Measurements from ENCODE around the gene C1orf105. TPM values are rescaled to one million over a fixed set of nuclear protein-coding genes. Genes with fewer than 3 reads are reported as not detected.

The C1orf105 gene
- total RNA-seq, 1 experiment from 2014 or later = not detected

- intact Hi-C loops (cut with micrococcal nuclease; ENCODE audit: unreplicated experiment) = loop anchor here (1.0 kb wide), 1 partner anchor 269 kb away; no protein-coding TSS in a partner anchor
- TF ChIP-seq CTCF (conservative IDR thresholded peaks at IDR 0.05; ENCODE audit: low read depth, low read length) = no peak
- no peak for TF ChIP-seq EZH2 (IDR thresholded peaks at IDR 0.05; ENCODE audit: borderline replicate concordance, low read depth, low read length, poor library complexity, severe bottlenecking)
- Histone ChIP-seq H3K4me1 (ENCODE audit: insufficient read depth, low read length, poor library complexity, severe bottlenecking) (no peaks in the 10 kb centered on the region), H3K36me3 (ENCODE audit: insufficient read depth, low read length, poor library complexity, severe bottlenecking) (no peaks in the 10 kb centered on the region), H3K9me3 (ENCODE audit: low read depth, low read length, poor library complexity, severe bottlenecking) (no peaks in the 10 kb centered on the region), H3K4me3 (ENCODE audit: low read depth, low read length, poor library complexity, severe bottlenecking) (no peak overlapping the region), H3K27ac (ENCODE audit: low read depth, low read length, poor library complexity, severe bottlenecking) (no peak overlapping the region), H3K27me3 (replicated peaks; ENCODE audit: insufficient read depth, low read depth, low read length, poor library complexity) (no peaks in the 10 kb centered on the region)
- DNase-seq (ENCODE audit: low spot score) = no peak
- BruUV-seq (replicated peaks) = no TSS peak
- ChIA-PET POLR2A (ENCODE audit: low non-redundant PET) (no interaction called here), CTCF (interaction anchor here (1.4 kb wide), 1 partner anchor 269 kb away, joined by 9 read pairs; no protein-coding TSS in a partner anchor)
These were observed 30.0 kb downstream of the C1orf105 start for GRCh38 chr1:172450524-172450885.

DNA sequence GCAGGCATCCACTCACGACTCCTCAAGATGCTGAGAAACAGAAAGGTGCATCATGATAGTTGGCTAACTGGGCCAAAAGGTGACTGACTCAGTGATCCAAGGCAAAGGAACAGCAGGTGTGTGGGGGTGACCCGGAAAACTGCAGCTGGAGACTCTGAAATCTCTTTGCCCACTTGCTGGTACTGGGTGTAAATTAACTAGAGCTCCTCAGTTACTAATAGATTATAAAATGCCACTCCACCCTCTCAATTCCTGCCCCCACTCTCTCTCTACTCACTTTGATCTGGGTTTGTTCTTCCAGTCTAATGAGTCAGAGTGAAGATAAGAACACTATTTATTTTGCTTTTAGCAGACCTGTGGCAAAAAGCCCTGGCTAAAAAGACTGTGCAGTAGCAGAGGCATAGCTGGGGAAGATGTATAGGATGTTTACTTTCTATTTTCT lies 30.5 kb downstream of the C1orf105 start:
- ChIA-PET CTCF (no interaction called here), POLR2A (ENCODE audit: low non-redundant PET) (no interaction called here)
- Histone ChIP-seq H3K36me3 (ENCODE audit: insufficient read depth, low read length, poor library complexity, severe bottlenecking) (no peaks in the 10 kb centered on the region), H3K27ac (ENCODE audit: low read depth, low read length, poor library complexity, severe bottlenecking) (no peak overlapping the region), H3K4me1 (ENCODE audit: insufficient read depth, low read length, poor library complexity, severe bottlenecking) (no peaks in the 10 kb centered on the region), H3K27me3 (replicated peaks; ENCODE audit: insufficient read depth, low read depth, low read length, poor library complexity) (no peaks in the 10 kb centered on the region), H3K9me3 (ENCODE audit: low read depth, low read length, poor library complexity, severe bottlenecking) (no peaks in the 10 kb centered on the region), H3K4me3 (ENCODE audit: low read depth, low read length, poor library complexity, severe bottlenecking) (no peak overlapping the region)
- DNase-seq (ENCODE audit: low spot score) = no peak
- no TSS peak for BruUV-seq (replicated peaks)
- intact Hi-C loops (cut with micrococcal nuclease; ENCODE audit: unreplicated experiment) = no loop called here
- TF ChIP-seq EZH2 (IDR thresholded peaks at IDR 0.05; ENCODE audit: borderline replicate concordance, low read depth, low read length, poor library complexity, severe bottlenecking) (no peak), CTCF (conservative IDR thresholded peaks at IDR 0.05; ENCODE audit: low read depth, low read length) (no peak)

- no TSS peak for BruUV-seq (replicated peaks)
- CTCF ChIA-PET = no interaction called here
These were observed 32.2 kb downstream of the C1orf105 start for GRCh38 chr1:172452536-172453152.

More at GRCh38 chr1:172452536-172453152, 32.2 kb downstream of the C1orf105 start:
- no peaks in the 10 kb centered on the region for H3K9me3 ChIP-seq (ENCODE audit: low read depth, low read length, poor library complexity, severe bottlenecking)
- POLR2A ChIA-PET (ENCODE audit: low non-redundant PET) = no interaction called here
- TF ChIP-seq CTCF (conservative IDR thresholded peaks at IDR 0.05; ENCODE audit: low read depth, low read length) = no peak
- no peak for TF ChIP-seq EZH2 (IDR thresholded peaks at IDR 0.05; ENCODE audit: borderline replicate concordance, low read depth, low read length, poor library complexity, severe bottlenecking)
- H3K27me3 ChIP-seq (replicated peaks; ENCODE audit: insufficient read depth, low read depth, low read length, poor library complexity) = no peaks in the 10 kb centered on the region
- intact Hi-C loops (cut with micrococcal nuclease; ENCODE audit: unreplicated experiment) = no loop called here
- H3K36me3 ChIP-seq (ENCODE audit: insufficient read depth, low read length, poor library complexity, severe bottlenecking) = no peaks in the 10 kb centered on the region
- DNase-seq (ENCODE audit: low spot score) = no peak
- H3K4me1 ChIP-seq (ENCODE audit: insufficient read depth, low read length, poor library complexity, severe bottlenecking) = no peaks in the 10 kb centered on the region
- H3K27ac ChIP-seq (ENCODE audit: low read depth, low read length, poor library complexity, severe bottlenecking) = no peak overlapping the region
- no peak overlapping the region for H3K4me3 ChIP-seq (ENCODE audit: low read depth, low read length, poor library complexity, severe bottlenecking)

Measured in A673 (cell line).